ENCODE data around the gene NKAP. TPM values are rescaled to one million over a fixed set of nuclear protein-coding genes. Genes with fewer than 3 reads are reported as not detected.

Gene NKAP
- total RNA-seq, 1 experiment from 2014 or later: 13.6 TPM

DNA sequence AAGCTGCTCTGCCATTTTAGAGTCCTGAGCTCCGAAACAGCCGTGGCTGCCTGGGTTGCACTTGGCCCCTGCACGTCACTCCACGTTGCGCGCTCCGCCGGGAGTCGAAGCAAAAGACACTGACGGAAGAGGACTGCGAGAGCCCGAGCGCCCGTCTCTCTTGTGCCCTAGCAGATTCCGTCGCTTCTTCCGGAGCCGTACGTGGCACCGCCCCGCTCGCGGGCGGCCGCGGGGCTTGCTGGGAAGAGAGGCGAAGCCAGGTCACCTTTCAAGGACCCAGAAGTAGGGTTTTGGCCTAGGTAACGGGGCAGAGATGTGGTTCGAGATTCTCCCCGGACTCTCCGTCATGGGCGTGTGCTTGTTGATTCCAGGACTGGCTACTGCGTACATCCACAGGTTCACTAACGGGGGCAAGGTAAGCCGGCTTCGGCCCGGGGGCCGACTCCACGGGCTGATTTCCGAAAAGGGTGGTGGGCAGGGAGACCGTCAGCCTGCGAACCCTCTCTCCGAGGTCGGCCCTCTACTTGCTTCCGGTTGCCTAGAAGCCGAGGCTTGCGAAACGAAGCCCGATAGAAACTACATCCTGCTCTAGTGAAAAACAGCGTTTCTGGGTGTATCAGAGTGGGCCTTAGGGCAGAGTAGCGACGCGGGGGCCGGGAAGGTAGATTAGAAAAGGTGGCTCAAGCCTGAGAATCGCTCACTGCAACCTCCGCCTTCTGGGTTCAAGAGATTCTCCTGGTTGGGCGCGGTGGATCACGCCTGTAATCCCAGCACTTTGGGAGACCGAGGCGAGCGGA, 71.8 kb downstream of the NKAP start, which contains the start of the genes NDUFA1 and RNF113A:
Gene NDUFA1, plus strand, starts transcription at position 234 of the 797 bp plus-strand sequence. Its CDS starts 80 bp downstream, at position 314.
Gene RNF113A, minus strand, starts transcription at position 135 of the 797 bp plus-strand sequence. Its CDS starts 120 bp downstream, at position 15.
- peak within 1 kb of the TSS; percentile 88 for H3K27ac ChIP-seq (ENCODE audit: low read length)
- ATAC-seq (peak; percentile 99), DNase-seq (ENCODE audit: low read depth, low spot score) (peak; percentile 70)
- intact Hi-C loops (cut with micrococcal nuclease; ENCODE audit: unreplicated experiment): loop anchor here (5.0 kb wide), 1 partner anchor 79 kb away; the partner anchor contains the start of gene RPL39
- H3K4me3 ChIP-seq (ENCODE audit: low read depth in 2 of 2, low read length in 2 of 2): peak within 1 kb of the TSS; percentile 81 to 88
- H3K4me1 ChIP-seq (ENCODE audit: control insufficient read depth, insufficient read depth, low read length): peaks cover 12% of the 10 kb centered on the region
- peaks cover 5% of the 10 kb centered on the region; the same call in 1 of the 2 replicates for H3K36me3 ChIP-seq (ENCODE audit: control insufficient read depth, insufficient read depth, low read length)
- H3K9me3 ChIP-seq (ENCODE audit: control insufficient read depth, insufficient read depth, low read depth, low read length): no peaks in the 10 kb centered on the region
- CTCF ChIA-PET: no interaction called here
- in situ Hi-C loops (cut with HindIII; ENCODE audit: low pct_unique_long_range_greater_than_20kb, low sequenced_read_pairs): no loop called here
- TSS peak; percentile 85 for BruUV-seq (replicated peaks)
- POLR2A ChIA-PET: no interaction called here
- TF ChIP-seq SIN3A (IDR thresholded peaks at IDR 0.05; ENCODE audit: borderline replicate concordance, insufficient read depth, low read depth, low read length): no peak; the same call in 1 of the 2 replicates
- TF ChIP-seq, protein P1, sequence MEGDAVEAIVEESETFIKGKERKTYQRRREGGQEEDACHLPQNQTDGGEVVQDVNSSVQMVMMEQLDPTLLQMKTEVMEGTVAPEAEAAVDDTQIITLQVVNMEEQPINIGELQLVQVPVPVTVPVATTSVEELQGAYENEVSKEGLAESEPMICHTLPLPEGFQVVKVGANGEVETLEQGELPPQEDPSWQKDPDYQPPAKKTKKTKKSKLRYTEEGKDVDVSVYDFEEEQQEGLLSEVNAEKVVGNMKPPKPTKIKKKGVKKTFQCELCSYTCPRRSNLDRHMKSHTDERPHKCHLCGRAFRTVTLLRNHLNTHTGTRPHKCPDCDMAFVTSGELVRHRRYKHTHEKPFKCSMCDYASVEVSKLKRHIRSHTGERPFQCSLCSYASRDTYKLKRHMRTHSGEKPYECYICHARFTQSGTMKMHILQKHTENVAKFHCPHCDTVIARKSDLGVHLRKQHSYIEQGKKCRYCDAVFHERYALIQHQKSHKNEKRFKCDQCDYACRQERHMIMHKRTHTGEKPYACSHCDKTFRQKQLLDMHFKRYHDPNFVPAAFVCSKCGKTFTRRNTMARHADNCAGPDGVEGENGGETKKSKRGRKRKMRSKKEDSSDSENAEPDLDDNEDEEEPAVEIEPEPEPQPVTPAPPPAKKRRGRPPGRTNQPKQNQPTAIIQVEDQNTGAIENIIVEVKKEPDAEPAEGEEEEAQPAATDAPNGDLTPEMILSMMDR (IDR thresholded peaks at IDR 0.05): no peak
- TF ChIP-seq, protein P2, sequence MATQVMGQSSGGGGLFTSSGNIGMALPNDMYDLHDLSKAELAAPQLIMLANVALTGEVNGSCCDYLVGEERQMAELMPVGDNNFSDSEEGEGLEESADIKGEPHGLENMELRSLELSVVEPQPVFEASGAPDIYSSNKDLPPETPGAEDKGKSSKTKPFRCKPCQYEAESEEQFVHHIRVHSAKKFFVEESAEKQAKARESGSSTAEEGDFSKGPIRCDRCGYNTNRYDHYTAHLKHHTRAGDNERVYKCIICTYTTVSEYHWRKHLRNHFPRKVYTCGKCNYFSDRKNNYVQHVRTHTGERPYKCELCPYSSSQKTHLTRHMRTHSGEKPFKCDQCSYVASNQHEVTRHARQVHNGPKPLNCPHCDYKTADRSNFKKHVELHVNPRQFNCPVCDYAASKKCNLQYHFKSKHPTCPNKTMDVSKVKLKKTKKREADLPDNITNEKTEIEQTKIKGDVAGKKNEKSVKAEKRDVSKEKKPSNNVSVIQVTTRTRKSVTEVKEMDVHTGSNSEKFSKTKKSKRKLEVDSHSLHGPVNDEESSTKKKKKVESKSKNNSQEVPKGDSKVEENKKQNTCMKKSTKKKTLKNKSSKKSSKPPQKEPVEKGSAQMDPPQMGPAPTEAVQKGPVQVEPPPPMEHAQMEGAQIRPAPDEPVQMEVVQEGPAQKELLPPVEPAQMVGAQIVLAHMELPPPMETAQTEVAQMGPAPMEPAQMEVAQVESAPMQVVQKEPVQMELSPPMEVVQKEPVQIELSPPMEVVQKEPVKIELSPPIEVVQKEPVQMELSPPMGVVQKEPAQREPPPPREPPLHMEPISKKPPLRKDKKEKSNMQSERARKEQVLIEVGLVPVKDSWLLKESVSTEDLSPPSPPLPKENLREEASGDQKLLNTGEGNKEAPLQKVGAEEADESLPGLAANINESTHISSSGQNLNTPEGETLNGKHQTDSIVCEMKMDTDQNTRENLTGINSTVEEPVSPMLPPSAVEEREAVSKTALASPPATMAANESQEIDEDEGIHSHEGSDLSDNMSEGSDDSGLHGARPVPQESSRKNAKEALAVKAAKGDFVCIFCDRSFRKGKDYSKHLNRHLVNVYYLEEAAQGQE (IDR thresholded peaks at IDR 0.05; ENCODE audit: insufficient read depth in 1 of 2, low read depth in 2 of 2, low read length in 1 of 2): peak in 1 of 2 experiments; percentile 38; a peak in 1 of 4 replicates
- TF ChIP-seq TCF7L2 (IDR thresholded peaks at IDR 0.05; ENCODE audit: low read depth, low read length): peak; percentile 43; the same call in 1 of the 2 replicates
- peak; percentile 94 for TF ChIP-seq POLR2AphosphoS5 (IDR thresholded peaks at IDR 0.05; ENCODE audit: low read depth, low read length)
- no peaks in the 10 kb centered on the region for H3K27me3 ChIP-seq (ENCODE audit: control insufficient read depth, insufficient read depth, low read length)

DNA sequence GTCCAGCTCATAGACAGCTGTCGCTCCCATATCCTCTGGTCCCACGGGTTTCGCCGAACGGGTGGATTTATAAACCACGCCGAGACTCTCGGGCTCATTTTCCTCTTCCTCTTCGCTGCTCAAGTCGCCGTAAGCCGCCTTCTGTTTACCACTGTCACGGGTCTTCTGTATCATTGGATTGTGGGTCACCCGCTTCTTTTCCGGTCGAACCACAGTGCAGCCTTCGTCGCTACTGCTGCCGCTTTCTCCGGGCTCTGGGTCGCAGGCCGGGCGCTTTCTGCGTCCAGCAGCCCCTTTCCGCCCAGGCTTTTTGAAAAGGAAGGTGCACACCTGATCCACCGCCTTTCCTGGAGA, 72.3 kb downstream of the NKAP start:
- BruUV-seq (replicated peaks): TSS peak; percentile 98
- peak overlapping the region; percentile 88 for H3K27ac ChIP-seq (ENCODE audit: low read length)
- no peaks in the 10 kb centered on the region for H3K9me3 ChIP-seq (ENCODE audit: control insufficient read depth, insufficient read depth, low read depth, low read length)
- no peak for TF ChIP-seq TCF7L2 (IDR thresholded peaks at IDR 0.05; ENCODE audit: low read depth, low read length)
- TF ChIP-seq, protein P2 (IDR thresholded peaks at IDR 0.05; ENCODE audit: insufficient read depth in 1 of 2, low read depth in 2 of 2, low read length in 1 of 2): no peak
- intact Hi-C loops (cut with micrococcal nuclease; ENCODE audit: unreplicated experiment) (loop anchor here (5.0 kb wide), 1 partner anchor 79 kb away; the partner anchor contains the start of gene RPL39), in situ Hi-C loops (cut with HindIII; ENCODE audit: low pct_unique_long_range_greater_than_20kb, low sequenced_read_pairs) (no loop called here)
- peaks cover 2% of the 10 kb centered on the region; the same call in 1 of the 2 replicates for H3K36me3 ChIP-seq (ENCODE audit: control insufficient read depth, insufficient read depth, low read length)
- ATAC-seq: peak; percentile 71
- H3K27me3 ChIP-seq (ENCODE audit: control insufficient read depth, insufficient read depth, low read length): no peaks in the 10 kb centered on the region
- ChIA-PET CTCF (interaction anchor here (0.6 to 1.1 kb wide), 2 partner anchors 9 to 252 kb away, joined by 4 to 10 read pairs; no protein-coding TSS in a partner anchor), POLR2A (no interaction called here)
- H3K4me1 ChIP-seq (ENCODE audit: control insufficient read depth, insufficient read depth, low read length): peaks cover 12% of the 10 kb centered on the region
- H3K4me3 ChIP-seq (ENCODE audit: low read depth in 2 of 2, low read length in 2 of 2): peak overlapping the region; percentile 81 to 88
- DNase-seq (ENCODE audit: low read depth, low spot score): peak; percentile 20

Other genes with a start within 250 kb of the NKAP start
- 1.1 TPM for gene SOWAHD, start 185.2 kb downstream of the NKAP start, total RNA-seq (2021; ENCODE audit: unreplicated experiment)
- gene RPL39, start 152.1 kb downstream of the NKAP start, total RNA-seq (2021; ENCODE audit: unreplicated experiment): 1,882 TPM
- 27.8 TPM for gene UPF3B, start 90.8 kb downstream of the NKAP start, total RNA-seq (2021; ENCODE audit: unreplicated experiment)
- 23.4 TPM for gene RNF113A, start 72.0 kb downstream of the NKAP start, total RNA-seq (2021; ENCODE audit: unreplicated experiment)
- gene NDUFA1, start 71.9 kb downstream of the NKAP start, total RNA-seq (2021; ENCODE audit: unreplicated experiment): 252 TPM
- 0.28 TPM for gene AKAP14, start 47.9 kb downstream of the NKAP start, total RNA-seq (2021; ENCODE audit: unreplicated experiment)
- 0.10 TPM for gene RHOXF2B, start 133.9 kb upstream of the NKAP start, total RNA-seq (2021; ENCODE audit: unreplicated experiment)
- 0.41 TPM for gene RHOXF1, start 172.2 kb upstream of the NKAP start, total RNA-seq (2021; ENCODE audit: unreplicated experiment)
- not detected for gene RHOXF2, start 214.9 kb upstream of the NKAP start, total RNA-seq (2021; ENCODE audit: unreplicated experiment)